ENCODE results near the gene KIF19. TPM values are rescaled to one million over a fixed set of nuclear protein-coding genes. Genes with fewer than 3 reads are reported as not detected.

KIF19 gene
- total and polyA plus RNA-seq, 2 experiments from 2014 or later, result not detected

DNA sequence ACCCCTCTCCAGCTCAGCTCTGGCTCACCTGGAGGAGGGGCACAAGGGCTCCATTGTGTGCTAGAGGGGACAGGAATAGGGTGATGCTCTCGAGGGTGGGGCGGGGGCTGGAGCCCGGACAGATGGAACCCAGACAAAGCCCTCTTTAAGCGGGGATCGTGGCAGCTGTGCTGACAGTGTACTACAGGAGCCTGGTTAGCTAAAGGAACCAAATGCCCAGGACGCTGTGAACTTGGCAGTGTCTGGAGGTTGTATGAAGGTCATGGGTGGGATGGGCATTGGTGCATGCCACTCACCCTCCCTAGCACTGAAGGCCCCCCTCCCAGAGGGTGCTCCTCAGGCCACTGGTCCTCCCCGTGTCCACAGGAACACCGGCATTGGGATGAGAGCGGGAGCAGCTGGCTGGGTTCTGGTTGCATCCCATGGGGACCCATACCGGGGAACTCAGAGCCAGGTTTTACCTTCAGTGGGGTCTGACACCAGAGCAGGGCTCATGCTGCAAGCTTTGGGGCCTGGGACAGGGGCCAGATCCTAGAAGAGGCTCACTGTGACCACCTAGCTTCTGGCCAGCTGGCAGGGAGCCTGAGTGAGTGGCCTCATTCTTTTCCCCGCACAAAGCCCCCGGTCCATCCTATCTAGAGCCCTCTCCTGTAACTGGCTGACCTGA lies 11.9 kb downstream of the KIF19 start:
- Histone ChIP-seq H3K79me2 (ENCODE audit: insufficient read depth) (no peaks in the 10 kb centered on the region), H3K4me1 (ENCODE audit: insufficient read depth) (no peaks in the 10 kb centered on the region), H3F3A (ENCODE audit: insufficient read depth) (no peaks in the 10 kb centered on the region), H2AFZ (no peak overlapping the region), H3K36me3 (ENCODE audit: low read depth) (no peaks in the 10 kb centered on the region), H3K4me2 (ENCODE audit: unreplicated experiment) (no peak overlapping the region), H3K9me2 (ENCODE audit: insufficient read depth) (no peaks in the 10 kb centered on the region), H3K4me3 (no peak overlapping the region), H3K27ac (no peak overlapping the region), H4K20me1 (ENCODE audit: insufficient read depth) (no peaks in the 10 kb centered on the region), H3K9me3 (ENCODE audit: low read depth) (no peaks in the 10 kb centered on the region), H3K27me3 (replicated peaks; ENCODE audit: insufficient read depth) (peaks cover 6% of the 10 kb centered on the region; the same call in 1 of the 2 replicates), H3K9ac (no peak overlapping the region)
- DNase-seq, result no peak
- WGBS, 2 experiments (ENCODE audit: low coverage in 1 of 2, low lambda C conversion rate in 2 of 2, missing lambda C conversion rate in 2 of 2), result 25 to 29% methylated on average over 12 of the region's 12 CpGs
- in situ Hi-C loops (cut with MboI), result no loop called here
- TF ChIP-seq EZH2phosphoT487 (IDR thresholded peaks at IDR 0.05; ENCODE audit: insufficient read depth, low read depth), result no peak
- TF ChIP-seq EZH2 (IDR thresholded peaks at IDR 0.05; ENCODE audit: insufficient read depth, poor library complexity, severe bottlenecking), result no peak

DNA sequence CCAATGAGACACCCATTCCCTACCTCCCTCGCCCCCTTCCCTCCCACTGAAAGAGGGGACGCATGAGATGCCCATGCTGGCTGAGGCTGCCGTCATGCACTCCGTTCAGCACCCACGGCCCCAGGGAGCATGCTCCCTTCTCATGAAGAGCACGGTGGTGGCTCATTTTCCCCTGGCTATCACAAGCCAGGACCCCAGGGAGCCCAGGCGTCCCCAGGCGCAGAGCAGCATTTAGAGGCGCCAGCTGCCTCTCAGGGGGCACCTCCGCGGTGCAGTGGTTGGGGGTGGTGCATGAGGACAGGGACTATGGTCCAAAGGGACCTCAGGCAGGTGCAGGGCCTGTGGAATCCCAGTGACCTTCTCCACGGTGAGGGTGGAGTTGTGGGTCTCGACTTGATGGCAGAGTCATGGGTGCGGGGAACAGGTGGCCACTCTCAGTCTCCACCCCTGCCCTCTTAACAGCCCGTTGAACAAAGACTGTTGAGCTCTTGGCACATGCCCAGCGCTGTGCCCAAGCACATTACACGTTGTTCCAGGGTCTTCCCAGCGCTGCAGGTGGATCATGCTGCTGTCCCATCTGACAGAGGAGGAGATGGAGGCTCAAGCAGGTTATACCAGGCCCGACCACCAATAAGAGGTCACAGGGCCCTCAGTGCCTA lies 13.6 kb downstream of the KIF19 start:
- Histone ChIP-seq H3K9me2 (ENCODE audit: insufficient read depth) (no peaks in the 10 kb centered on the region), H4K20me1 (ENCODE audit: insufficient read depth) (no peaks in the 10 kb centered on the region), H3K27ac (no peak overlapping the region), H3K9me3 (ENCODE audit: low read depth) (no peaks in the 10 kb centered on the region), H3K4me2 (ENCODE audit: unreplicated experiment) (no peak overlapping the region), H3K27me3 (replicated peaks; ENCODE audit: insufficient read depth) (peaks cover 6% of the 10 kb centered on the region; the same call in 1 of the 2 replicates), H3K4me1 (ENCODE audit: insufficient read depth) (no peaks in the 10 kb centered on the region), H3K4me3 (no peak overlapping the region), H3F3A (ENCODE audit: insufficient read depth) (no peaks in the 10 kb centered on the region), H3K79me2 (ENCODE audit: insufficient read depth) (no peaks in the 10 kb centered on the region), H3K36me3 (ENCODE audit: low read depth) (no peaks in the 10 kb centered on the region), H2AFZ (no peak overlapping the region), H3K9ac (no peak overlapping the region)
- 56 to 57% methylated on average over 15 to 17 of the region's 19 CpGs for WGBS, 2 experiments (ENCODE audit: low coverage in 1 of 2, low lambda C conversion rate in 2 of 2, missing lambda C conversion rate in 2 of 2)
- no peak for DNase-seq
- no peak for TF ChIP-seq EZH2 (IDR thresholded peaks at IDR 0.05; ENCODE audit: insufficient read depth, poor library complexity, severe bottlenecking)
- in situ Hi-C loops (cut with MboI), result no loop called here

DNA sequence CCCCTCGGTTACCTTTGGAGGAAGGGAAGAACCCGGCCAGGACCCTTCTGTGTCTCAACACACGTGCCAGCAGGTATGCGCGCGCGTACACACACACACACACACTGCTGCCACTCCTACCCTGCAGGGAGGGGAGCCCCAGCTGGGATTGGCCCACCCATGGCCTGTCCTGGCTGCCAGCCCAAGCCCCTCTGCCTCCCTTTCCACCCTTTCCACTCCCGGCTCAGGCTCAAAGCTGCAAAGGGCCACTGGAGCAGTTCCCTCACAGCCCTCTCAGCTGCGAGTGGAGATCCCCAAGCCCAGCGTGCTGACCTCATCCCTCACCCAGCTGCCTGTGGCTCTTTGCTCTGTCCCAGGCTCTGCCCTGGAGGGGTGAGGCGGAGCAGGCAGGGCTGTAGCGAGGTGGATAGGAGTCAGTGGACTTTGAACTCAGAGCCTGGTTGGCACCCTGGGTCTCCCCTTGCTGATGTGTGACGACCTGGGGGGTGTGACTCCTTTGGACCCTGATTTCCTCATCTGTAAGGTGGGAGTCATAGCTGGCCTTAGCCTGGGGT lies 14.5 kb downstream of the KIF19 start:
- no peak for TF ChIP-seq EZH2 (IDR thresholded peaks at IDR 0.05; ENCODE audit: insufficient read depth, poor library complexity, severe bottlenecking)
- no peak for TF ChIP-seq EZH2phosphoT487 (IDR thresholded peaks at IDR 0.05; ENCODE audit: insufficient read depth, low read depth)
- Histone ChIP-seq H3K9ac (no peak overlapping the region), H3K79me2 (ENCODE audit: insufficient read depth) (no peaks in the 10 kb centered on the region), H3K4me1 (ENCODE audit: insufficient read depth) (no peaks in the 10 kb centered on the region), H3F3A (ENCODE audit: insufficient read depth) (no peaks in the 10 kb centered on the region), H3K36me3 (ENCODE audit: low read depth) (no peaks in the 10 kb centered on the region), H2AFZ (no peak overlapping the region), H3K4me2 (ENCODE audit: unreplicated experiment) (no peak overlapping the region), H3K4me3 (no peak overlapping the region), H3K27me3 (replicated peaks; ENCODE audit: insufficient read depth) (peaks cover 6% of the 10 kb centered on the region), H3K9me3 (ENCODE audit: low read depth) (no peaks in the 10 kb centered on the region), H3K9me2 (ENCODE audit: insufficient read depth) (no peaks in the 10 kb centered on the region), H3K27ac (no peak overlapping the region), H4K20me1 (ENCODE audit: insufficient read depth) (no peaks in the 10 kb centered on the region)
- 20 to 30% methylated on average over 9 to 13 of the region's 13 CpGs for WGBS, 2 experiments (ENCODE audit: low coverage in 1 of 2, low lambda C conversion rate in 2 of 2, missing lambda C conversion rate in 2 of 2)
- no peak for DNase-seq
- in situ Hi-C loops (cut with MboI), result no loop called here

DNA sequence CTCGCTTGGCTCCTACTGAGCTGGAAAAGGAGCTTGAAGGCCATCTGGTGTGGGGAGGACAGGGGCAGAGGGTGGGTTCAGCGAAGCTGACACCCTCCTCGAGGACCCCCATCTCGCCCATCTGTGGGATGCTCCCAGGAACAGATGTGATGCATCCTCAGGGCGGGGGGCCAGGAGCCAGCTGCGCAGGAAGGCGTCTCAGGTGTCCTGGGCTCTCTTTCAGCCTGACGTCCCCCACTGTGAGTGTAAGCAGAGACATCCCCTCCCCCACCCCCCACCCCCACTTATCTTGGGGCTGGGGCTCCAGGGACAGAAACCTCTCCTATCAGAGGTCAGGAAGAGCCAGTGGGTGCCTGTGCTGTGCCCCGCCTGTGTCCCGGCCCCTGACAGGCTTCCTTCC lies 16.2 kb downstream of the KIF19 start:
- Histone ChIP-seq H3F3A (ENCODE audit: insufficient read depth) (no peaks in the 10 kb centered on the region), H3K4me3 (no peak overlapping the region), H3K79me2 (ENCODE audit: insufficient read depth) (no peaks in the 10 kb centered on the region), H3K27ac (no peak overlapping the region), H3K36me3 (ENCODE audit: low read depth) (no peaks in the 10 kb centered on the region), H3K9ac (no peak overlapping the region), H3K9me2 (ENCODE audit: insufficient read depth) (no peaks in the 10 kb centered on the region), H3K9me3 (ENCODE audit: low read depth) (no peaks in the 10 kb centered on the region), H2AFZ (no peak overlapping the region), H3K27me3 (replicated peaks; ENCODE audit: insufficient read depth) (peaks cover 6% of the 10 kb centered on the region), H3K4me2 (ENCODE audit: unreplicated experiment) (no peak overlapping the region), H3K4me1 (ENCODE audit: insufficient read depth) (no peaks in the 10 kb centered on the region), H4K20me1 (ENCODE audit: insufficient read depth) (no peaks in the 10 kb centered on the region)
- WGBS, 2 experiments (ENCODE audit: low coverage in 1 of 2, low lambda C conversion rate in 2 of 2, missing lambda C conversion rate in 2 of 2), result 34 to 37% methylated on average over 7 to 10 of the region's 10 CpGs
- in situ Hi-C loops (cut with MboI), result no loop called here
- TF ChIP-seq EZH2phosphoT487 (IDR thresholded peaks at IDR 0.05; ENCODE audit: insufficient read depth, low read depth) (no peak), EZH2 (IDR thresholded peaks at IDR 0.05; ENCODE audit: insufficient read depth, poor library complexity, severe bottlenecking) (no peak)
- no peak for DNase-seq

Measured in GM23248 (cell line).